ENCODE results near the gene MIOX.

The MIOX gene

DNA sequence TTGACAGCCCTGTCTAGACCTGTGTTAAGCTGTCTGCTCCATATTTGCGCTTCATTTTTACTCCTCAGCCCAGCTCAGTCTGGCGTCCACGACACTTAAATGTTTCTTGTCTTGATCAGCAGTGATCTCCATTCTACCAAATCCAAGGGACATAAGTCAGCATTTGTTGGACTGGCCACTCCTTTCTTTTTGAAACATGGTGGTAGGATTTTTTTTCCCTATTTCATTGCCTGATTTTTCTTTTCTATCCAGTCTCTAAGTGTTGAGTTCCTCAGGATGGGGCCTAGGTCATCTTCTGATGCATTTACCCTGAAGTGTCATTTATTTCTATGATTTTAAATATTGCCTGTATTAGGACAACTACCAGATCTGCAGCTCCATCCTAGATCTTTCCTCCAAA is 22.2 kb downstream of the MIOX start:
- Histone ChIP-seq H3K4me3 (ENCODE audit: low read depth, low read length) (peak overlapping the region; percentile 100), H3K4me1 (ENCODE audit: control insufficient read depth, insufficient read depth, low read length) (peaks cover 8% of the 10 kb centered on the region), H3K27ac (ENCODE audit: extremely low read depth, low read depth, low read length) (peak overlapping the region; percentile 97; the same call in 1 of the 2 replicates), H3K36me3 (ENCODE audit: control insufficient read depth in 2 of 2, insufficient read depth in 1 of 2, low read length in 2 of 2) (peaks cover 6 to 37% of the 10 kb centered on the region in 2 experiments; a peak in 2 of 3 replicates), H3K9me3 (ENCODE audit: control insufficient read depth, insufficient read depth, low read depth, low read length) (no peaks in the 10 kb centered on the region)
- TF ChIP-seq ZNF529 (tag by site-specific recombination; IDR thresholded peaks at IDR 0.05; ENCODE audit: insufficient replicate concordance) (no peak), ZNF350 (tag by site-specific recombination; IDR thresholded peaks at IDR 0.05) (no peak), ZNF658 (tag by site-specific recombination; IDR thresholded peaks at IDR 0.05) (no peak), ZNF132 (tag by site-specific recombination; IDR thresholded peaks at IDR 0.05; ENCODE audit: borderline replicate concordance) (no peak), ZBTB20 (tag by site-specific recombination; IDR thresholded peaks at IDR 0.05) (no peak), INSM2 (tag by site-specific recombination; IDR thresholded peaks at IDR 0.05) (no peak), KLF9 (tag by site-specific recombination; IDR thresholded peaks at IDR 0.05; ENCODE audit: low read depth) (no peak), ZBTB21 (tag by site-specific recombination; IDR thresholded peaks at IDR 0.05) (no peak), ZNF645 (tag by site-specific recombination; IDR thresholded peaks at IDR 0.05) (no peak), ZNF501 (tag by site-specific recombination; IDR thresholded peaks at IDR 0.05) (no peak), TCF7L2 (IDR thresholded peaks at IDR 0.05; ENCODE audit: borderline replicate concordance, low read depth, low read length) (no peak), KLF1 (tag by site-specific recombination; IDR thresholded peaks at IDR 0.05) (no peak), ZNF221 (tag by site-specific recombination; IDR thresholded peaks at IDR 0.05; ENCODE audit: borderline replicate concordance) (no peak), SCRT2 (tag by site-specific recombination; IDR thresholded peaks at IDR 0.05) (no peak)
- TF ChIP-seq, protein P1, sequence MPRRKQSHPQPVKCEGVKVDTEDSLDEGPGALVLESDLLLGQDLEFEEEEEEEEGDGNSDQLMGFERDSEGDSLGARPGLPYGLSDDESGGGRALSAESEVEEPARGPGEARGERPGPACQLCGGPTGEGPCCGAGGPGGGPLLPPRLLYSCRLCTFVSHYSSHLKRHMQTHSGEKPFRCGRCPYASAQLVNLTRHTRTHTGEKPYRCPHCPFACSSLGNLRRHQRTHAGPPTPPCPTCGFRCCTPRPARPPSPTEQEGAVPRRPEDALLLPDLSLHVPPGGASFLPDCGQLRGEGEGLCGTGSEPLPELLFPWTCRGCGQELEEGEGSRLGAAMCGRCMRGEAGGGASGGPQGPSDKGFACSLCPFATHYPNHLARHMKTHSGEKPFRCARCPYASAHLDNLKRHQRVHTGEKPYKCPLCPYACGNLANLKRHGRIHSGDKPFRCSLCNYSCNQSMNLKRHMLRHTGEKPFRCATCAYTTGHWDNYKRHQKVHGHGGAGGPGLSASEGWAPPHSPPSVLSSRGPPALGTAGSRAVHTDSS (tag by site-specific recombination; IDR thresholded peaks at IDR 0.05) = no peak
- TF ChIP-seq, protein P2, sequence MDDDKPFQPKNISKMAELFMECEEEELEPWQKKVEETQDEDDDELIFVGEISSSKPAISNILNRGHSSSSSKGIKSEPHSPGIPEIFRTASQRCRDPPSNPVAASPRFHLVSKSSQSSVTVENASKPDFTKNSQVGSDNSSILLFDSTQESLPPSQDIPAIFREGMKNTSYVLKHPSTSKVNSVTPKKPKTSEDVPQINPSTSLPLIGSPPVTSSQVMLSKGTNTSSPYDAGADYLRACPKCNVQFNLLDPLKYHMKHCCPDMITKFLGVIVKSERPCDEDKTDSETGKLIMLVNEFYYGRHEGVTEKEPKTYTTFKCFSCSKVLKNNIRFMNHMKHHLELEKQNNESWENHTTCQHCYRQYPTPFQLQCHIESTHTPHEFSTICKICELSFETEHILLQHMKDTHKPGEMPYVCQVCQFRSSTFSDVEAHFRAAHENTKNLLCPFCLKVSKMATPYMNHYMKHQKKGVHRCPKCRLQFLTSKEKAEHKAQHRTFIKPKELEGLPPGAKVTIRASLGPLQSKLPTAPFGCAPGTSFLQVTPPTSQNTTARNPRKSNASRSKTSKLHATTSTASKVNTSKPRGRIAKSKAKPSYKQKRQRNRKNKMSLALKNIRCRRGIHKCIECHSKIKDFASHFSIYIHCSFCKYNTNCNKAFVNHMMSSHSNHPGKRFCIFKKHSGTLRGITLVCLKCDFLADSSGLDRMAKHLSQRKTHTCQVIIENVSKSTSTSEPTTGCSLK (tag by site-specific recombination; IDR thresholded peaks at IDR 0.05) = no peak
- POLR2A ChIA-PET = interaction anchor here (1.4 to 6.0 kb wide), 6 partner anchors 9 to 265 kb away, joined by 6 to 189 read pairs (median 10); partner anchors contain the start of gene SCO2
- CTCF ChIA-PET = interaction anchor here (0.6 to 3.8 kb wide), 6 partner anchors 17 to 265 kb away, joined by 3 to 32 read pairs (median 7); partner anchors contain the start of genes SCO2 and SYCE3

DNA sequence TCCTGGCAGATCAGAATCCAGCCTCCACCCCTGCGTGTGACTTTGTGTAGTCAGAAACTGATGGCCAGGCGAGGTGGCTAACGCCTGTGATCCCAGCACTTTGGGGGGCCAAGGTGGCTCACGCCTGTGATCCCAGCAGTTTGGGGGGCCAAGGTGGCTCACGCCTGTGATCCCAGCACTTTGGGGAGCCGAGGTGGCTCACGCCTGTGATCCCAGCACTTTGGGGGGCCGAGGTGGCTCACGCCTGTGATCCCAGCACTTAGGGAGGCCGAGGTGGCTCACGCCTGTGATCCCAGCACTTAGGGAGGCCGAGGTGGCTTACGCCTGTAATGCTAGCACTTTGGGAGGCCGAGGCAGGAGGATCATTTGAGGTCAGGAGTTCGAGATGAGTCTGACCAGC is 26.5 kb downstream of the MIOX start:
- peaks cover 6 to 52% of the 10 kb centered on the region in 2 experiments; a peak in 2 of 3 replicates for H3K36me3 ChIP-seq (ENCODE audit: control insufficient read depth in 2 of 2, insufficient read depth in 1 of 2, low read length in 2 of 2)
- no peaks in the 10 kb centered on the region for H3K9me3 ChIP-seq (ENCODE audit: control insufficient read depth, insufficient read depth, low read depth, low read length)
- TF ChIP-seq ZNF561 (tag by site-specific recombination; IDR thresholded peaks at IDR 0.05; ENCODE audit: borderline replicate concordance) (no peak), ZNF133 (tag by site-specific recombination; IDR thresholded peaks at IDR 0.05) (no peak), ZBTB17 (tag by site-specific recombination; IDR thresholded peaks at IDR 0.05) (no peak), ZNF121 (tag by site-specific recombination; IDR thresholded peaks at IDR 0.05) (no peak), ZFP37 (tag by site-specific recombination; IDR thresholded peaks at IDR 0.05) (no peak), ZNF501 (tag by site-specific recombination; IDR thresholded peaks at IDR 0.05) (no peak), PBX3 (CRISPR knock-in tag; IDR thresholded peaks at IDR 0.05) (no peak)
- H3K4me3 ChIP-seq (ENCODE audit: low read depth, low read length) = no peak overlapping the region
- peaks cover 6% of the 10 kb centered on the region; the same call in 1 of the 2 replicates for H3K4me1 ChIP-seq (ENCODE audit: control insufficient read depth, insufficient read depth, low read length)
- 0 out of 2 replicates have a peak overlapping the region, but pooled peaks have one; percentile 14 for H3K27ac ChIP-seq (ENCODE audit: extremely low read depth, low read depth, low read length)
- ChIA-PET POLR2A (no interaction called here), CTCF (interaction anchor here (1.0 to 1.7 kb wide), 3 partner anchors 12 to 50 kb away, joined by 3 to 5 read pairs (median 3); partner anchors contain the start of genes SCO2 and SYCE3)

All from HEK293 (cell line).